ENCODE results near the gene XKR3.

GRCh38 chr22:16806401-16806800 lies 18.8 kb downstream of the XKR3 start:
- TF ChIP-seq POLR2AphosphoS5 (IDR thresholded peaks at IDR 0.05; ENCODE audit: borderline replicate concordance, low read depth, low read length) (no peak), EZH2 (IDR thresholded peaks at IDR 0.05) (no peak)

Data from SK-N-MC (cell line).